Lung (tissue), 12 donors: ENCODE results near the gene SERPIND1. TPM values are rescaled to one million over a fixed set of nuclear protein-coding genes. Genes with fewer than 3 reads are reported as not detected.

Experiments used
- ATAC-seq: fragments of 200-7000 bp; cut with Tn5 transposase; one replicate; pipeline ENCODE4 v1.9.1; 2020; ENCODE audit warnings: moderate number of reproducible peaks; ENCODE audit not compliant: insufficient read depth, low FRiP score
- DNase-seq, 3 donors: peaks; one replicate each; pipeline ENCODE4 v3.0.0-alpha.2; 2013 to 2017
- H3K27ac ChIP-seq, 2 donors: one replicate each; pipeline ENCODE4 v1.5.1; 2013; ENCODE audit warnings: mild to moderate bottlenecking in 2 of 2, moderate library complexity in 2 of 2, control low read depth in 1 of 2, inconsistent platforms in 1 of 2, low read depth in 1 of 2, low read length in 1 of 2
- H3K27me3 ChIP-seq, 3 donors: one replicate each; pipeline ENCODE4 v1.5.1; 2013; ENCODE audit warnings: low read length in 2 of 3; ENCODE audit not compliant: control insufficient read depth in 3 of 3, insufficient read depth in 3 of 3
- H3K36me3 ChIP-seq, 4 donors: one replicate each; pipeline ENCODE4 v1.5.1; 2013; ENCODE audit warnings: low read length in 4 of 4, mild to moderate bottlenecking in 1 of 4, moderate library complexity in 1 of 4; ENCODE audit not compliant: control insufficient read depth in 4 of 4, insufficient read depth in 4 of 4
- H3K4me1 ChIP-seq, 5 donors: one replicate each; pipeline ENCODE4 v1.5.1; 2013; ENCODE audit warnings: low read length in 5 of 5, mild to moderate bottlenecking in 2 of 5, moderate library complexity in 1 of 5; ENCODE audit not compliant: control insufficient read depth in 5 of 5, insufficient read depth in 5 of 5
- H3K4me3 ChIP-seq: one replicate; pipeline ENCODE4 v1.5.1; 2013; ENCODE audit warnings: mild to moderate bottlenecking, control low read depth, moderate library complexity
- H3K9ac ChIP-seq, 2 donors: one replicate each; pipeline ENCODE4 v1.5.1; 2013; ENCODE audit warnings: low read length in 2 of 2, control low read depth in 1 of 2; ENCODE audit not compliant: insufficient read depth in 1 of 2
- H3K9me3 ChIP-seq, 4 donors: one replicate each; pipeline ENCODE4 v1.5.1; 2013; ENCODE audit warnings: low read length in 3 of 4, mild to moderate bottlenecking in 1 of 4, moderate library complexity in 1 of 4; ENCODE audit not compliant: control insufficient read depth in 4 of 4, insufficient read depth in 3 of 4
- WGBS, 2 donors: extraction: QIAGEN DNeasy Blood & Tissue Kit; methylation state at CpG; one replicate each; pipeline ENCODE4 v1.1.7; 2013; 5-methylcytosine and 5-hydroxymethylcytosine counted together
- polyA plus RNA-seq, 2 donors: library from polyadenylated mRNA; stranded (reverse); fragments of 200-250 nt; gene quantifications; one replicate each; pipeline ENCODE4 v1.2.1, GENCODE V29; 2013
- total RNA-seq, 2 donors: library from RNA; depleted of rRNA in 1 of 2; stranded (reverse); fragments of >200 nt in 1 of 2; gene quantifications; one replicate each; pipeline ENCODE4 v1.2.1, GENCODE V29; 2014 to 2021
- TF ChIP-seq, protein P1 (sequence below): IDR thresholded peaks from 2 replicates; pipeline ENCODE4 v1.5.1; 2012; ENCODE audit warnings: mild to moderate bottlenecking; ENCODE audit errors: control extremely low read depth, extremely low read depth
- donor health status: control.
- donor health status: control.
- donor health status: Bipolar disorder and iron deficiency.
- donor health status: healthy.
- donor health status: DM: yes; HTN: yes; CAD: no.

SERPIND1 gene
- total and polyA plus RNA-seq, 4 donors = 0.02 to 2.0 (median 0.75) TPM

GRCh38 chr22:20785415-20785814 is 11.5 kb downstream of the SERPIND1 start:
- no peak for ATAC-seq
- Histone ChIP-seq H3K4me1 (peaks cover 0 to 2% (median 0%) of the 10 kb centered on the region in 5 donors), H3K9ac (no peak overlapping the region), H3K27ac (no peak overlapping the region), H3K4me3 (no peak overlapping the region), H3K27me3 (no peaks in the 10 kb centered on the region), H3K36me3 (peaks cover 0 to 25% (median 0%) of the 10 kb centered on the region in 4 donors), H3K9me3 (no peaks in the 10 kb centered on the region)
- TF ChIP-seq, protein P1, sequence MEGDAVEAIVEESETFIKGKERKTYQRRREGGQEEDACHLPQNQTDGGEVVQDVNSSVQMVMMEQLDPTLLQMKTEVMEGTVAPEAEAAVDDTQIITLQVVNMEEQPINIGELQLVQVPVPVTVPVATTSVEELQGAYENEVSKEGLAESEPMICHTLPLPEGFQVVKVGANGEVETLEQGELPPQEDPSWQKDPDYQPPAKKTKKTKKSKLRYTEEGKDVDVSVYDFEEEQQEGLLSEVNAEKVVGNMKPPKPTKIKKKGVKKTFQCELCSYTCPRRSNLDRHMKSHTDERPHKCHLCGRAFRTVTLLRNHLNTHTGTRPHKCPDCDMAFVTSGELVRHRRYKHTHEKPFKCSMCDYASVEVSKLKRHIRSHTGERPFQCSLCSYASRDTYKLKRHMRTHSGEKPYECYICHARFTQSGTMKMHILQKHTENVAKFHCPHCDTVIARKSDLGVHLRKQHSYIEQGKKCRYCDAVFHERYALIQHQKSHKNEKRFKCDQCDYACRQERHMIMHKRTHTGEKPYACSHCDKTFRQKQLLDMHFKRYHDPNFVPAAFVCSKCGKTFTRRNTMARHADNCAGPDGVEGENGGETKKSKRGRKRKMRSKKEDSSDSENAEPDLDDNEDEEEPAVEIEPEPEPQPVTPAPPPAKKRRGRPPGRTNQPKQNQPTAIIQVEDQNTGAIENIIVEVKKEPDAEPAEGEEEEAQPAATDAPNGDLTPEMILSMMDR = no peak
- 93 to 95% methylated on average over 3 of the region's 3 CpGs for WGBS, 2 donors
- no peak for DNase-seq

DNA sequence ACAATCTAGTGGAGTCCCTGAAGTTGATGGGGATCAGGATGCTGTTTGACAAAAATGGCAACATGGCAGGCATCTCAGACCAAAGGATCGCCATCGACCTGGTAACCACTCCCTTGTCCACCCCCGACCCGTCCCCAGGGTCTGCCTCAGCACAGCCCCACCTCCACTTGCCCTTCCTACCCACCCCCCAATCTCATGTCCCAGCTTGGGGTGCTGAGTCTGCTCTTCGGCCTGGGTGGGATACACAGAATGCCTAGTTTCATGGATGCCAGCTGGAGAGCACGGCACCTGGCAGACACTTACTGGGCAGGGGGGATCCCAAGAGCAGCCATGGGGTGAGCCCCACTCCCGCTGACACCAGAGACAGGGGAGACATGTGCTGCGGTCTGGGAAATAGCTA is 12.1 kb downstream of the SERPIND1 start:
- Histone ChIP-seq H3K27ac (no peak overlapping the region), H3K4me3 (no peak overlapping the region), H3K4me1 (peaks cover 0 to 2% (median 0%) of the 10 kb centered on the region in 5 donors), H3K9me3 (no peaks in the 10 kb centered on the region), H3K27me3 (no peaks in the 10 kb centered on the region), H3K36me3 (peaks cover 0 to 25% (median 0%) of the 10 kb centered on the region in 4 donors), H3K9ac (no peak overlapping the region)
- TF ChIP-seq, protein P1 = no peak
- ATAC-seq = no peak
- DNase-seq = no peak
- 93 to 97% methylated on average over 8 of the region's 8 CpGs for WGBS, 2 donors

- ATAC-seq (no peak), DNase-seq (no peak)
- WGBS, 2 donors = 80 to 88% methylated on average over 10 of the region's 10 CpGs
- Histone ChIP-seq H3K27me3 (no peaks in the 10 kb centered on the region), H3K4me1 (peaks cover 0 to 2% (median 0%) of the 10 kb centered on the region in 5 donors), H3K9ac (no peak overlapping the region), H3K9me3 (no peaks in the 10 kb centered on the region), H3K4me3 (no peak overlapping the region), H3K36me3 (peaks cover 0 to 22% (median 0%) of the 10 kb centered on the region in 4 donors), H3K27ac (no peak overlapping the region)
- TF ChIP-seq, protein P1 = no peak
Observed at GRCh38 chr22:20786536-20786979, 12.6 kb downstream of the SERPIND1 start.

GRCh38 chr22:20787223-20787622 is 13.3 kb downstream of the SERPIND1 start:
- Histone ChIP-seq H3K4me1 (peaks cover 0 to 2% (median 0%) of the 10 kb centered on the region in 5 donors), H3K4me3 (no peak overlapping the region), H3K27me3 (no peaks in the 10 kb centered on the region), H3K36me3 (peaks cover 0 to 22% (median 0%) of the 10 kb centered on the region in 4 donors), H3K9me3 (no peaks in the 10 kb centered on the region), H3K27ac (no peak overlapping the region), H3K9ac (no peak overlapping the region)
- 99 to 100% methylated on average over 4 of the region's 4 CpGs for WGBS, 2 donors
- TF ChIP-seq, protein P1 = no peak
- ATAC-seq (no peak), DNase-seq (no peak)
